Naive thymus-derived CD8-positive, alpha-beta T cell (primary cell): ENCODE measurements around the gene UBR3. TPM values are rescaled to one million over a fixed set of nuclear protein-coding genes. Genes with fewer than 3 reads are reported as not detected.
A peak's percentile ranks its signal among the peaks of the same experiment; 100 is the strongest.
"Not testable (repeated sequence)": the region's sequence is repeated elsewhere in the genome, so short reads cannot be mapped to it uniquely, and the experiment has no call there.

Experiments
- ATAC-seq, 2 donors: fragments of 150-1000 bp; cut with Tn5 transposase in 1 of 2; sonication (Bioruptor Pico), chemical (Tn5 transposase) in 1 of 2; 1 replicate in 1 of 2; 2 replicates in 1 of 2; pipeline ENCODE4 v1.10.0; 2021; ENCODE audit warnings: mild to moderate bottlenecking in 2 of 2, moderate library complexity in 2 of 2
- POLR2A ChIA-PET: fragments of 350-600 bp; sonication (Branson Sonifier 250); formaldehyde crosslinking; loops from one replicate; lab custom pipeline; 2021; ENCODE audit warnings: antibody characterized with exemption; lab: Charles Lee
- DNase-seq, 10 donors: peaks; one replicate each; pipeline versions ENCODE4 v3.0.0 to v3.0.0-alpha.2; 2020 to 2022
- H3K27ac Mint-ChIP-seq, 10 donors: one replicate each; pipeline ENCODE4 v1.8.0; 2020 to 2022; ENCODE audit warnings: mild to moderate bottlenecking in 10 of 10, mixed read lengths in 10 of 10, moderate library complexity in 4 of 10, inconsistent platforms in 1 of 10
- H3K27me3 Mint-ChIP-seq, 5 donors: one replicate each; pipeline ENCODE4 v1.8.0; 2021 to 2022; ENCODE audit warnings: mixed read lengths in 5 of 5
- H3K36me3 Mint-ChIP-seq, 3 donors: one replicate each; pipeline ENCODE4 v1.8.0; 2020 to 2022; ENCODE audit warnings: mixed read lengths in 3 of 3, mild to moderate bottlenecking in 2 of 3, inconsistent platforms in 1 of 3
- H3K4me1 Mint-ChIP-seq, 4 donors: one replicate each; pipeline ENCODE4 v1.8.0; 2021 to 2022; ENCODE audit warnings: mixed read lengths in 4 of 4
- H3K4me3 Mint-ChIP-seq, 10 donors: one replicate each; pipeline ENCODE4 v1.8.0; 2020 to 2022; ENCODE audit warnings: mild to moderate bottlenecking in 10 of 10, mixed read lengths in 10 of 10, moderate library complexity in 6 of 10, inconsistent platforms in 1 of 10
- H3K9me3 Mint-ChIP-seq, 9 donors: one replicate each; pipeline ENCODE4 v1.8.0; 2020 to 2022; ENCODE audit warnings: mixed read lengths in 9 of 9, mild to moderate bottlenecking in 3 of 9, inconsistent platforms in 1 of 9, moderate library complexity in 1 of 9
- polyA plus RNA-seq, 3 donors: library from polyadenylated mRNA; unstranded; fragments of 300-500 nt; fragmentation: Illumina TruSeq; gene quantifications; one replicate each; pipeline ENCODE4 v1.2.3, GENCODE V29; 2021
- total RNA-seq, 8 experiments: library from RNA in 2 of 8; stranded (reverse) in 2 of 8; gene quantifications; one replicate each; pipeline ENCODE4 v1.2.3 and lab custom pipeline; 2021 to 2026

Gene UBR3
- total and polyA plus RNA-seq, 5 experiments from 2014 or later = 6.8 to 43.5 (median 11.6) TPM

GRCh38 chr2:169806586-169806985 lies 20.7 kb upstream of the UBR3 start:
- Mint-ChIP-seq H3K27ac (peak overlapping the region in 6 of 10 donors; percentile 11 to 59 (median 19)), H3K36me3 (peaks cover 6 to 83% (median 32%) of the 10 kb centered on the region in 3 donors), H3K4me1 (peaks cover 4 to 24% (median 13%) of the 10 kb centered on the region in 4 donors), H3K9me3 (no peaks in the 10 kb centered on the region), H3K4me3 (no peak overlapping the region), H3K27me3 (no peaks in the 10 kb centered on the region)
- no peak for DNase-seq
- POLR2A ChIA-PET = no interaction called here
- ATAC-seq = no peak

- DNase-seq (no peak), ATAC-seq (no peak)
- Mint-ChIP-seq H3K4me1 (peaks cover 0 to 10% (median 1%) of the 10 kb centered on the region in 4 donors), H3K36me3 (peaks cover 7 to 85% (median 34%) of the 10 kb centered on the region in 3 donors), H3K9me3 (no peaks in the 10 kb centered on the region), H3K4me3 (no peak overlapping the region), H3K27ac (peak overlapping the region in 2 of 10 donors; percentile 5 to 33), H3K27me3 (no peaks in the 10 kb centered on the region)
- POLR2A ChIA-PET = no interaction called here
These were observed 19.0 kb upstream of the UBR3 start for GRCh38 chr2:169808221-169808620.

- POLR2A ChIA-PET = interaction anchor here (1.0 kb wide), 1 partner anchor 9 kb away, joined by 6 read pairs; the partner anchor contains the start of gene METTL5
- no peaks in the 10 kb centered on the region for H3K27me3 Mint-ChIP-seq
- peaks cover 0 to 4% (median 0%) of the 10 kb centered on the region in 9 donors for H3K9me3 Mint-ChIP-seq
- peaks cover 6 to 32% (median 14%) of the 10 kb centered on the region in 4 donors for H3K4me1 Mint-ChIP-seq
- ATAC-seq (no peak), DNase-seq (no peak)
- peaks cover 11 to 85% (median 38%) of the 10 kb centered on the region in 3 donors for H3K36me3 Mint-ChIP-seq
- H3K27ac Mint-ChIP-seq = peak overlapping the region in 3 of 10 donors; percentile 5 to 60 (median 10)
- H3K4me3 Mint-ChIP-seq = no peak overlapping the region
These were observed 11.4 kb upstream of the UBR3 start for GRCh38 chr2:169815849-169816248.

- POLR2A ChIA-PET = interaction anchor here (0.7 kb wide), 1 partner anchor 532 kb away, joined by 3 read pairs; no protein-coding TSS in a partner anchor
- peaks cover 8 to 43% (median 25%) of the 10 kb centered on the region in 4 donors for H3K4me1 Mint-ChIP-seq
- ATAC-seq, H3K27me3 Mint-ChIP-seq, H3K9me3 Mint-ChIP-seq, DNase-seq, H3K4me3 Mint-ChIP-seq: not testable (repeated sequence)
- H3K27ac Mint-ChIP-seq = peak overlapping the region in 5 of 10 donors; percentile 4 to 58 (median 18)
- peaks cover 4 to 86% (median 36%) of the 10 kb centered on the region in 3 donors for H3K36me3 Mint-ChIP-seq
These were observed 10.3 kb upstream of the UBR3 start for GRCh38 chr2:169816961-169817360.

- Mint-ChIP-seq H3K4me1 (peaks cover 8 to 46% (median 29%) of the 10 kb centered on the region in 4 donors), H3K27ac (peak overlapping the region in 4 of 10 donors; percentile 18 to 62 (median 56)), H3K36me3 (peaks cover 4 to 82% (median 36%) of the 10 kb centered on the region in 3 donors)
- ATAC-seq, POLR2A ChIA-PET, H3K27me3 Mint-ChIP-seq, DNase-seq, H3K4me3 Mint-ChIP-seq, H3K9me3 Mint-ChIP-seq: not testable (repeated sequence)
These were observed 9.9 kb upstream of the UBR3 start for GRCh38 chr2:169817369-169817768.

GRCh38 chr2:169818241-169818640 lies 9.0 kb upstream of the UBR3 start:
- H3K9me3 Mint-ChIP-seq = peaks cover 0 to 4% (median 0%) of the 10 kb centered on the region in 9 donors
- POLR2A ChIA-PET = no interaction called here
- H3K27me3 Mint-ChIP-seq = no peaks in the 10 kb centered on the region
- H3K4me1 Mint-ChIP-seq = peaks cover 16 to 54% (median 37%) of the 10 kb centered on the region in 4 donors
- ATAC-seq (no peak), DNase-seq (no peak)
- H3K27ac Mint-ChIP-seq = peak overlapping the region in 4 of 10 donors; percentile 0 to 35 (median 18)
- H3K36me3 Mint-ChIP-seq = peaks cover 4 to 78% (median 34%) of the 10 kb centered on the region in 3 donors
- no peak overlapping the region for H3K4me3 Mint-ChIP-seq

- Mint-ChIP-seq H3K36me3 (peaks cover 4 to 73% (median 34%) of the 10 kb centered on the region in 3 donors), H3K9me3 (peaks cover 0 to 4% (median 0%) of the 10 kb centered on the region in 9 donors), H3K4me3 (no peak overlapping the region), H3K4me1 (peaks cover 24 to 62% (median 46%) of the 10 kb centered on the region in 4 donors), H3K27me3 (no peaks in the 10 kb centered on the region), H3K27ac (peak overlapping the region in 8 of 10 donors; percentile 35 to 73 (median 52))
- DNase-seq (no peak), ATAC-seq (no peak)
- POLR2A ChIA-PET = interaction anchor here (1.0 kb wide), 1 partner anchor 8 kb away, joined by 3 read pairs; the partner anchor contains the start of gene UBR3
These were observed 8.1 kb upstream of the UBR3 start for GRCh38 chr2:169819106-169819505.

GRCh38 chr2:169820101-169820500 lies 7.2 kb upstream of the UBR3 start:
- H3K9me3 Mint-ChIP-seq, H3K4me3 Mint-ChIP-seq, ATAC-seq, H3K27me3 Mint-ChIP-seq, POLR2A ChIA-PET, DNase-seq: not testable (repeated sequence)
- Mint-ChIP-seq H3K27ac (peak overlapping the region in 6 of 10 donors; percentile 22 to 80 (median 54)), H3K36me3 (peaks cover 4 to 64% (median 32%) of the 10 kb centered on the region in 3 donors), H3K4me1 (peaks cover 24 to 67% (median 52%) of the 10 kb centered on the region in 4 donors)

GRCh38 chr2:169822036-169822435 lies 5.2 kb upstream of the UBR3 start:
- ATAC-seq = no peak
- Mint-ChIP-seq H3K36me3 (peaks cover 4 to 47% (median 18%) of the 10 kb centered on the region in 3 donors), H3K4me3 (peak overlapping the region in 7 of 10 donors; percentile 6 to 37 (median 29)), H3K4me1 (peaks cover 25 to 63% (median 58%) of the 10 kb centered on the region in 4 donors), H3K27me3 (no peaks in the 10 kb centered on the region), H3K9me3 (peaks cover 0 to 2% (median 0%) of the 10 kb centered on the region in 9 donors), H3K27ac (peak overlapping the region in 3 of 10 donors; percentile 39 to 68 (median 39))
- POLR2A ChIA-PET = no interaction called here
- no peak for DNase-seq

- H3K27ac Mint-ChIP-seq = peak overlapping the region in 7 of 10 donors; percentile 33 to 87 (median 66)
- POLR2A ChIA-PET = interaction anchor here (0.7 kb wide), 1 partner anchor 11 kb away, joined by 3 read pairs; no protein-coding TSS in a partner anchor
- no peak for DNase-seq
These were observed 4.4 kb upstream of the UBR3 start for GRCh38 chr2:169822785-169823392.

GRCh38 chr2:169823996-169824372 lies 3.3 kb upstream of the UBR3 start:
- ATAC-seq (peak; percentile 0 to 16), DNase-seq (peak in 1 of 10 donors; percentile 17)
- H3K9me3 Mint-ChIP-seq = no peaks in the 10 kb centered on the region
- peaks cover 32 to 69% (median 64%) of the 10 kb centered on the region in 4 donors for H3K4me1 Mint-ChIP-seq
- no peaks in the 10 kb centered on the region for H3K27me3 Mint-ChIP-seq
- H3K27ac Mint-ChIP-seq = peak overlapping the region; percentile 84 to 96 (median 86)
- peaks cover 0 to 34% (median 6%) of the 10 kb centered on the region in 3 donors for H3K36me3 Mint-ChIP-seq
- POLR2A ChIA-PET = interaction anchor here (1.2 to 1.8 kb wide), 4 partner anchors 8 to 239 kb away, joined by 4 to 11 read pairs (median 6); partner anchors contain the start of gene SSB
- H3K4me3 Mint-ChIP-seq = peak overlapping the region; percentile 82 to 97 (median 92)

More at GRCh38 chr2:169822785-169823392, 4.4 kb upstream of the UBR3 start:
- ATAC-seq = no peak
- Mint-ChIP-seq H3K4me3 (peak overlapping the region; percentile 50 to 94 (median 76)), H3K4me1 (peaks cover 24 to 63% (median 57%) of the 10 kb centered on the region in 4 donors), H3K36me3 (peaks cover 4 to 38% (median 11%) of the 10 kb centered on the region in 3 donors), H3K9me3 (no peaks in the 10 kb centered on the region), H3K27me3 (no peaks in the 10 kb centered on the region)
